ENCODE results near the gene MACROD2.
"Not testable (repeated sequence)": the region's sequence is repeated elsewhere in the genome, so short reads cannot be mapped to it uniquely, and the experiment has no call there.

The MACROD2 gene

GRCh38 chr20:14992961-14993360 lies 997.6 kb downstream of the MACROD2 start:
- DNase-seq (ENCODE audit: low read depth) = no peak

DNA sequence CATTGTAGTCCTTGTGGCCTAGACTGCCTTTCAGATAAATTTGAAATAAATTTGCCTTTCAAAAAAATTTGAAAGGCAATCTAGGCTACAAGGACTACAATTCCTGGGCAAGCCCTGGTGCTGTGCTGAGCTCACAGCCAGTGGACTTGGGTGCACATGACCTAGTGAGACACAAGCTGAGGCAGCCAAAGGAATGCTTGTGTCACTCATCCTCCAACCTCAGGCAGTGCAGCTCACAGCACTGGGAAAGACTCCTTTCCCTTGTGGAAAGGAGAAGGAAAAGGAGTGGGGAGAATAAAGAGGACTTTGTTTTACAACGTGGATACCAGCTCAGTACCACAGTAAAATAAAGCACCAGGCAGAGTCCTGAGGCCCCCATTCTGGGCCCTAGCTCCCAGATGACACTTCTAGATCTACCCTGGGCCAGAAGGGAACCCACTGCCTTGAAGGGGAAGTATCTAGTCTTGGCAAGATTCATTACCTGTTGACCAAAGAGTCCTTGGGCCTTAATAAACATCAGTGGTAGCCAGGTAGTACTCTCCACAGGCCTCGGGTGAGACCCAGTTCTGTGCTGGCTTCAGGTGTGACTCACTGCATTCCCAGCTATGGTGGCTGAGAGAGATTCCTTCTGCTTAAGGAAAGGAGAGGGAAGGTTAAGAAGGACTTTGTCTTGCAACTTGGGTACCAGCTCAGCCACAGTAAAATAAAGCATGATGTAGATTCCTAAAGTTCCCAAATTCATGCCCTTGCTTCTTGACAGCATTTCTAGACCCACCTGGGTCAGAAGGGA lies 1001.8 kb downstream of the MACROD2 start:
- no peak for DNase-seq (ENCODE audit: low read depth)

GRCh38 chr20:14997791-14998190 lies 1002.5 kb downstream of the MACROD2 start:
- peak; percentile 45 for DNase-seq (ENCODE audit: low read depth)

- peak; percentile 34 for DNase-seq (ENCODE audit: low read depth)
Observed at GRCh38 chr20:15005300-15005986, 1010.1 kb downstream of the MACROD2 start.

DNA sequence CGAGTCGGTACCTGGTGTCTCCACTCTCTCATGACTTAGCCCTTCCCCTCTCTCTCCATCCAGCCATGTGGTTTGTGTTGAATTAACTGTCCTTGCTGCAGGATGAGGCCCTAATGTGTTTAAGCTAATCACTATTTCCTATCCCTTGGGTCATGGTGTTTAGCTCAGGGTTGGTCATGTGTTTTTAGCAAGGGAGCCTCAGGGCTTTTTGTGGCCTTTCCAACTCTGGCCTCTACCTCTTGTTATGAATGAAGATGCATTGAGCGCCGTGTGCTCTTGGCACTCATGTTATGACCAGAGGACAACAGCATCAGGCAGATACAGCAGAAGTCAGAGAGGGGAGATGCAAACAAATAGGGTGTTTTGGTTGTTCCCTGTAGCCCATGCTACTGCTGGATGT lies 1016.3 kb downstream of the MACROD2 start:
- DNase-seq (ENCODE audit: low read depth) = no peak

- DNase-seq (ENCODE audit: low read depth) = no peak
Observed at GRCh38 chr20:15012566-15012965, 1017.2 kb downstream of the MACROD2 start.

DNA sequence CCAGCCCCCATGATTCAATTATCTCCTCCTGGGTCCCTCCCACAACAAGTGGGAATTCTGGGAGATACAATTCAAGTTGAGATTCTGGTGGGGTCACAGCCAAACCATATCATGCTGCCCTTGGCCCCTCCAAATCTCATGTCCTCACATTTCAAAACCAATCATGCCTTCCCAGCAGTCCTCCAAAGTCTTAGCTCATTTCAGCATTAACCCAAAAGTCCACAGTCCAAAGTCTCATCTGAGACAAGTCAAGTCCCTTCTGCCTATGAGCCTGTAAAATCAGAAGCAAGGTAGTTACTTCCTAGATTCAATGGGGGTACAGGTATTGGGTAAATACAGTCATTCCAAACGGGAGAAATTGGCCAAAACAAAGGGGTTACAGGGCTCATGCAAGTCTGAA lies 1021.6 kb downstream of the MACROD2 start:
- DNase-seq (ENCODE audit: low read depth) = not testable (repeated sequence)

DNA sequence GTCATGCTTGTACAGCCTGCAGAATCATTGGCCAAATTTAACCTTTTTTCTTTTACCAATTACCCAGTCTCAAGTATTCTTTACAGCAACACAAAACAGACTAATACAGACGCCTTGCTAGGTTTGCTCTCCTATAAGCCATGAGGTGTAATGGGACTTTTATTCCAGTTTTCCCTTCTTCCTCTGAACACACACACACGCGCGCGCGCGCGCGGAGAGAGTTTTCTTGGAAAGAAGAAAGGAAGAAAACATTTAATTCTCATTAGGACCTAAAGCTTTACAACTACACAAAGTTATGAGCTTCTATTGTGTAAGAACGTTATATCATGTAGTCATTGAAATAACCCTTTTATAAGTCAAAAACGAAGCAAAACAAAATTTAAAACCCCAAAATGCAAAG lies 1023.6 kb downstream of the MACROD2 start:
- no peak for DNase-seq (ENCODE audit: low read depth)

DNA sequence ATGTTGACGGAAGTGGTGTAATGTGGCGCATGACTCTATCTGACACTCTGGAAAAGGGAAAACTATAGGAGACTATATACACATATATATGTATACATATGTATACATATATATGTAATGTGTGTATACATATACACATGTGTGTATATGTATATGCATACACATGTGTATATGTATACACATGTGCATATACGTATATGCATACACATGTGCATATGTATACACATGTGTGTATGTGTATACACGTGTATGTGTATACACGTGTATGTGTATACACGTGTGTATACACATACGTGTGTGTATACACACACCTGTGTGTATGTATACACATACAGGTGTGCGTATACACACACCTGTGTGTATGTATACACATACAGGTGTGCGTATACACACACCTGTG lies 1025.5 kb downstream of the MACROD2 start:
- DNase-seq (ENCODE audit: low read depth) = no peak

GRCh38 chr20:15022921-15023320 lies 1027.6 kb downstream of the MACROD2 start:
- no peak for DNase-seq (ENCODE audit: low read depth)

DNA sequence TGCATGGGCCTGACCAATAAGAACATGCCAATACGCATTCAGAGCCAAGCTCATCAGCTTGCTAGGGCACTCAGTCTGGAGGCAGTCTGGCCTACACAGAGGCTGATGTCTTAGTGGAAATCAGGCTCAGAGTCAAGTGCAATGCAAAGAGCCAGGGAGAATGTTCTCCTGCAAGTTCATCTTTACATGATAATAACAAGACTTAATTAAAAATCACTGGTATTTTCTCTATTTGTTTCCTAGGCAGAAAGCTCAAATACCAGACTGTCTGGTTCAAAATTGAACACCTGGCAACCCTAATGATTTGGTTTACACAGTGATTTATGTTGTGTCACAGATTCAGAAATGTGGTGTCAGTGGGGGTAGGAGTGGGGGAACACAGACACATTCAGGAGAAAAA lies 1031.4 kb downstream of the MACROD2 start:
- no peak for DNase-seq (ENCODE audit: low read depth)

DNA sequence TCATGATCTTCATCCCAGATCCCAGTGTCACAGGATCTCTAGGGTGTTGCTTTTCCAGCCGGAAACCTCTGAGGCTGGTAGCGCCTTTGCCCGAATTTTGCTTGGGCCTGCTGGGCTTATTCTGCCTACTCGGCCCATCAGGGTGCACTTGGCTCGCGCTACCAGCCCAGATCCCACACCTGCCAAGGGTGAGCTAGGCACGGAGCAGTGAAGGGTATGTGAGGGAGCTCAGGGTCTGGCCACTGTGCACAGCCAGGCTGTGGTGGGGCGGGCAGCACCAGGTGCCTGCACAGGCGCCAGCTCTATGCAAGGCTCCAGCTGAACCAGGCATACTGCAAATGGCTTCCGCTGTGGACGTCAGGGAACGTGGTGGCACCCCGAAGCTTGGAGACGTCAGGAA lies 1035.5 kb downstream of the MACROD2 start:
- DNase-seq (ENCODE audit: low read depth) = no peak

GRCh38 chr20:15031546-15032351 lies 1036.4 kb downstream of the MACROD2 start:
- DNase-seq (ENCODE audit: low read depth) = no peak

DNA sequence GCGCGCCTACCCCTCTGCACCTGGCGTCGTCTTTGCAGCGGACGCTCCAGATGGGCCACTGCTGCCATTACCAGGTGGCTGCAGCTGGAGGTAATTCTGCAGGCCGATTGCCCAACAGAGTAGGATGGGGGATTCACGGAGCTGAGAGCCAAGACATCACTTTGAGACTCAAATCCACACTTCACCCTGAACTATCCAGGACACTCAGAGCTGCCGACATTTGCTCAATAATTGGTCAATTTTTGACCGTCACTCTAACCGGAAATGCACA lies 1037.0 kb downstream of the MACROD2 start:
- DNase-seq (ENCODE audit: low read depth) = no peak

GRCh38 chr20:15033269-15033668 lies 1038.0 kb downstream of the MACROD2 start:
- no peak for DNase-seq (ENCODE audit: low read depth)

- no peak for DNase-seq (ENCODE audit: low read depth)
Observed at GRCh38 chr20:15033891-15034290, 1038.6 kb downstream of the MACROD2 start.

DNA sequence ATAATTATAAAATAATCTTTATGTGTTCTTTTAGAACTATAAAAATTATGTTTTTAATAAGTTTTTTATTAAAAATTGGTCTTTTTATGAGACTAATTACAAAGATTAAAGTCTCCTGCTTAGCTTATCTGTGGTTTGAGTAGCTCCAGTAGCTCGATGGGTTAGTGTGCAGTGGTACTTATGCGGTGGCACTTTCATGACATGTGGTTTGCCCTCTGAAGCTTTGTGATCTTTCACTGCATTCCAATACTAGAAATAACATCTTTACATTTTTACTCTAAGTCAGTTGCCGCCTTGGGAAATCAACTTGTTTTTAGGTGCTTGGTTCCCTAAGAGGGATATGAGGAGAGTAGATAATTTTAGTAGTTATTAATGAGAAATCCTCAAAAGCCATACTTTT lies 1041.6 kb downstream of the MACROD2 start:
- no peak for DNase-seq (ENCODE audit: low read depth)

GRCh38 chr20:15039088-15039752 lies 1043.9 kb downstream of the MACROD2 start:
- DNase-seq (ENCODE audit: low read depth) = no peak

DNA sequence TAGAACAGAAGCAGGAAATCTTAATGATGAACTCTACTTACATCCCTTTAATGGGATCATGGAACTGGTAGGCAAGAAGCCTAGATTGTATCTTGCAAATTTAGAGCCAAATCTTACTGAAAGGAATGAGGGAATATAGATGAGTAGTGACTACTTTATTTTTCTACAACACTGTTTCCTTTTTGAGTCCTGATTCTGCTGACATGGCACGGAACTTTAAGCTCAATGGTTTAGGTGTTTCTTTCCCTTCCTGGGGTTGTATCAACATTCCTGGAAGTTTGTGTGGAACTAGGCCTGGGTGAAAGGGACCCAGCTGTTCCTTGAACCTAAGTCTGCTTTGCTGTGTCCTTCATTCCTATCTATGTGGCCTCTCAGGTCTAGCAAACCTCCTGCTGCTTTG lies 1047.4 kb downstream of the MACROD2 start:
- no peak for DNase-seq (ENCODE audit: low read depth)

GRCh38 chr20:15045246-15045645 lies 1049.9 kb downstream of the MACROD2 start:
- DNase-seq (ENCODE audit: low read depth) = no peak

- no peak for DNase-seq (ENCODE audit: low read depth)
Observed at GRCh38 chr20:15047042-15047441, 1051.7 kb downstream of the MACROD2 start.

GRCh38 chr20:15047601-15048000 lies 1052.3 kb downstream of the MACROD2 start:
- DNase-seq (ENCODE audit: low read depth) = no peak

GRCh38 chr20:15056246-15056645 lies 1060.9 kb downstream of the MACROD2 start:
- DNase-seq (ENCODE audit: low read depth) = no peak

All from non-pigmented ciliary epithelial cell (primary cell).